HG03039 (cell line): ENCODE results near the gene TANGO2.

Experiments used
- ATAC-seq: cut with Tn5 transposase; IDR thresholded peaks from one replicate; pipeline ENCODE4 v1.9.1; 2021; ENCODE audit warnings: mild to moderate bottlenecking, moderate library complexity; ENCODE audit not compliant: unreplicated experiment

The TANGO2 gene

DNA sequence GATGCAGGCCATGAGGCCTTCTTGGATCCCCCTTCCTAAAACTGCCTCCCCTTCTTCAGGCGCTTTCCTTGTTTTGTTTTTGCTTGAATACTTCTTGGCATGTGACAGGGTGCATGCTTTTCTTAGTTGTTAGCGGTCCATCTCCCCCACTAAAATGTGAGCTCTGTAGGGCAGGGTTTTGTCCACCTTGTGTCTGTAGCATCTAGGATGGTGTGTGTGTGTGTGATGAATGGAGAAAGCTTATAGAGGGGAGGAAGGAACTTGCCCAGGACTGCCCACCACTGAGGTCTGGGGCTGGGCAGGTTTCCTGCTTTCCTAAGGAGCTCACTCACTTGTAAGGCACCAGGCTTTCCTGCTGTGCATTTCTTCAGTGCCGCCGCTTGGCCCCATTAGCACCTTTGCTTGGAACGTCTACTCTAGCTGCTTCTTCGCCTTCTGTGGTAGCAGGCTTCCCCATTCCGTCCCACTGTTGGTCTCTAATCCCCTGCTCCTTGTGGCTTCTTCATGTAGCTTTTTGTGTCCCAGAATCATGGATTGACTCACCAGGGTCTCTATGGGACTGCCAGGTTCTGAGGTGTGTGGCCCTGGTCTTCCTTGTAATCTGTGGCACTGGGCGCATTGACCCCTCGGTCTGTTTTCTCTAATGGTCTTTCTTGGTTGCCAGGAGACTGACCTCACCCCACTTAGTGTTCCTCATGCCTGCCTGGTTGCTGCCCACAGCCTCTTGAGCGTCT is 62.4 kb downstream of the TANGO2 start:
- ATAC-seq, result no peak

DNA sequence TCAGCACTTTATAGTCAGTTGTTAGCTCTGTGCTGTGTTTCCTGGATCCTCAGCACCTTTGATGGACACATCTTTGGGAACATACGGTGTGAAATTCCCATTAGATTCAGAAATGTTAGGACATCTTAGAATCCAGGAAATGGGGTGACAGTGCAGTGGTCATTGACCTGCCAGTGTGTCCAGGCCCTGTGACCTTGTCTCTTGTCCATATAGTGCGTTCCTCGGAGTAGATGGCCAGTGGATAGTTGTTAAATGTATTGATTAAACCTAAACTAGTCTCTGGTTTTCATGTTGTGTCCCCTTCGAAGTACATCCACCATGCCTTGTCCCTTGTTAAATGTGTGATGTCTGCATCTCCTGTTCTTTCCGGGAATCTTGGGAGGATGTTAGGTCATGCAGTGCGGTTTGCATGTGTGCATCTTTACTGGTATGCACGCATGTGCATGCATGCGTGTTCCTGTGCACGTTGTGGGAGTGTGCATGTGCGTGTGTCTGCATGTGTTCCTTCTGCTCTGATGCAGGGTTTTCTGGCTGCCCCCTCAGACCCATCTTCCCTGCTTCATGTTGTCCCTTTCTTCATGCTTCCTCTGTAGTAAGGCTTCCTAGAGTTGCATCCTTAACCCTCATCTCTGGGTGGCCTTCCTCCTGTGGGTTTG is 63.1 kb downstream of the TANGO2 start:
- ATAC-seq, result no peak

DNA sequence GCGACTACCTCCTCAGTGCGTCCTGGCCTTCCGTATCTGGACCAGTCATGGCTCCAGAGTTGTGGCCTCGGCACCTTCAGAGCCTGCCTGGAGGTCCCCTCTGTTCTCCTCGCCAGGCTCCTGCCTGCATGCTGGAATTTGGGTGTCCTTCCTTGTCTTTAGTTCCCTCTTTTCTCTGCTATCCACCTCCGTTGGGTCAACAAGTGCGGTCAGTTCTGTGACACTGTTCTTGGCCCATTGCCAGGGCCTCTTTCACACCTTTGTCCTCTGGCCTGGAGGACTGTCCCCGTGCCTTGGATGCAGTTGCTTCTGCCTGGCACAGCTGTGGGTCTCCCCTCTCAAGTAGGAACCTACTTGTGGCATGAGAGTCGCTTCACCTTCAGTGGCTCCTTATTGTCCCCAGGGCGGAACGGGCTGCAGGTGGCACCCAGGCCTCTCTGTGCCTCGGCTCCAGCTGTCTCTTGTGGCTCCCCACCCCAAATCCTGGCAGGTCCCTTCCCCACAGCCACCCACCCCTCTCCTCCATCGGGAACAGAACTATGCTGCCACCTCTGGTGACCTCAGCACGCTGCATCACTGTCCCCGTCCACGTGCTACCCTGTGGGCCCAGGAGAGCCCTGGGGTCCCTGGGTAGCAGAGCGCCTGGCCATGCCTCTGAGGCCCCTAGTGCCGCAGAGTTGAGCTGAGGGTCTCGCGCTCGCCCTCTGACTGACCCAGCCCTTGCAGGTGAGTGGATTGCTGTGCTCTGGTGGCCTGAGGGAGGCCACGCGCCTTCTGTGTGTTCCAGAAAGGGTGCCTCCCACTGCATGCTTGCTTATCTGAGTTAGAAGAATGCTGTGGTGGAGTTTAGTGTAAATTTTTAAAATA is 63.9 kb downstream of the TANGO2 start:
- ATAC-seq, result no peak

DNA sequence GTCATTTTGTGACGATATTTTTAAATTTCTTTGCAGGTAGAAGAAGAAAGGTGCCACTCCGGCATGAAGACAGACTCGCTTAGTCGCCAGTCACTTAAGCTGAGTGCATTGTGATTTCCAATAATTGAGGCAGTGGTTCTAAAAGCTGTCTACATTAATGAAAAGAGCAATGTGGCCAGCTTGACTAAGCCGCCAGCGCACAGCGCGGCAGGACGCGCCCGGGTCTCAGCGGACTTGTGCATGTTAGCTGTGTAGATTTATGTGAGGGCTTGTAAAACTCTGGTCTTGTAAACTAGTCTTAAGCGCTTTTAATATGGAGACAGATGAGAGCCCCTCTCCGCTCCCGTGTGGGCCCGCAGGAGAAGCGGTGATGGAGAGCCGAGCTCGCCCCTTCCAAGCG is 64.7 kb downstream of the TANGO2 start:
- ATAC-seq, result no peak

DNA sequence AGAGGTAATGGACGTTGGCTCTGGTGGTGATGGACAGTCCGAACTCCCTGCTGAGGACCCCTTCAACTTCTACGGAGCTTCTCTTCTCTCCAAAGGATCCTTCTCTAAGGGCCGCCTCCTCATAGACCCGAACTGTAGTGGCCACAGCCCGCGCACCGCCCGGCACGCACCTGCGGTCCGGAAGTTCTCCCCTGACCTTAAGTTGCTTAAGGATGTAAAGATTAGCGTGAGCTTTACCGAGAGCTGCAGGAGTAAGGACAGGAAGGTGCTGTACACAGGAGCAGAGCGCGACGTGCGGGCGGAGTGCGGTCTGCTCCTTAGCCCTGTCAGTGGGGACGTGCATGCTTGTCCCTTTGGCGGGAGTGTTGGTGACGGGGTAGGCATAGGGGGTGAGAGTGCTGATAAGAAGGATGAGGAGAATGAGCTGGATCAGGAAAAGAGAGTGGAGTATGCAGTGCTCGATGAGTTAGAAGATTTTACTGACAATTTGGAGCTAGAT is 65.2 kb downstream of the TANGO2 start:
- no peak for ATAC-seq

DNA sequence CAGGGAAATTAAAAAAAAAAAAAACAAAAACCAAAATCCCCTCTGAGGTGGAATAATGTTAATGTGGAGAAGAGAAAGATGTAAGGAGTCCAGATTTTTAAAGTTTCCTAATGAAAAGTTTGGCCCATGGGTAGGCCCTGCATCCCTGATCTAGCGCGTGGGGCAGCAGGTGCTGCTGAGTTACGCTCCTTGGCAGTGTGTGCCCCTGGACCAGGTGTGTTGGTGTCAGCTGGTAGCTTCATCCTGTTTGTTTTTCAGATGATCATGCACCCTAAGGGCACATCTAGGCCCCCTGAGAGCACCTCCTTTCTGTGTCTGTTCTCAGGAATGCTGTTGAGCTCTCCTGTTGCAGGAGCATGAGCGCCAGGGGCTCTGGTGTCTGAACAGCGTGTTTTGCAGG is 65.9 kb downstream of the TANGO2 start:
- no peak for ATAC-seq

DNA sequence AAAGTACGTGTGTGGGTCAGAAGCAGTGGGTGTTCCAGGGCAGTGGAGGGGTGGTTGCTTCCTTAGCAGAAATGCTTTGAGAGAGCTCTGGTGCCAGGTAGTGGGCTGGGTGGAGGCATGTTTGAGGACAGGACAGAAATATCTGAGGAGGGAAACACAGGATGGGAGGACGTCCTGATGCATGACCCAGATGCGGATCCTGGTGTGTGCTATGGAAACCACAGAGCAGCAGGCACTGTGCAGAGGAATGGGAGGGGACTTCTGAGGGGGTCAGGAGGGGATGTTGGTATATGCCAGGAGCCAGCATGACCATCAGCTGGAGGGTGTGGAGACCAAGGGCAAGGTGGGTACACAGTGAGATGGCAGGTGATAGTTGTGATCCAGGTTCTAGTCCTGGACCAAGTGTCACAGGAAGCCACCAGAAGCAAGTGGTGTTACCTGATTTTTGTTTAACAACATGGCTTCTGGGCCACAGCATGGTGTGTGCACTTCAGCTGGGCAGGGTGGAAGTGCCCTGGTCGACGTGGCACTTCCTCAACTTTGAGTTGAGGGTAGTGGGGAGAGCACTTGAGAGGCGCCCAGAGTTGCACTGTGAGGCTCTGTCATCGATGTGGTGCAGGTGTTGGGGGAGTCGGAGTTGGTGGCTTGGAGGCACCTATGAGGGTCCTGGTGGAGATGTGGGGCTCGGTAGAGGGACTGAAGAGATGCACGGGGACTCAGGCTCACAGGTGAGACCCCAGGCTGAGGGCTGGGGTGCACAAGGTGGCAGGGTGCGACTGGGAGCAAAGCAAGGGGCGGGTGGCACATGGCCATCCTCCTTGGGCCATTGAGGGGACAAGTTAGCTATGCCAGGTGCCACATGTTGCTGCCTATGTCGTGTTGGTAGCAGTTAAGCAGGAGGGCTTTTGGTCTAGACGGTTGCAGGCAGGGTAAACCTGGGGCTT is 66.7 kb downstream of the TANGO2 start:
- ATAC-seq, result no peak

DNA sequence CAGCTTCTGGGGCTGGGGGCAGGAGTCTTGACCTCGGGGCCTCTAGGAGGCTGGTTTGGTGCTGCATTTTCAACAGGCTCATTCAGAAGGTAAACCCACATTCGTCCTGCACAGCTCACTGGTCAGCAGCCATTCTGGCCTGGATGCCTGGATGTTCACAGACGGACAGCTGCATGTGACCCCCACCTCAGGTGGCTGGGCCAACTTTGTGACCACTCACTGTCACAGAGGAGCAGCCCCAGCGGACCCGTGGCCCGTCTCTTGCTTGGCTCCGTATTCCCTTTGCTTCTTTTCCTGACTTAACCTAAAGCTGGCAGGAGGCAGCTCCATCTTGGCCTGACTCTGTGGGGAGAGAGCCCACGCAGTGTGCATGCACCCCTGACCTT is 67.3 kb downstream of the TANGO2 start:
- ATAC-seq, result no peak

DNA sequence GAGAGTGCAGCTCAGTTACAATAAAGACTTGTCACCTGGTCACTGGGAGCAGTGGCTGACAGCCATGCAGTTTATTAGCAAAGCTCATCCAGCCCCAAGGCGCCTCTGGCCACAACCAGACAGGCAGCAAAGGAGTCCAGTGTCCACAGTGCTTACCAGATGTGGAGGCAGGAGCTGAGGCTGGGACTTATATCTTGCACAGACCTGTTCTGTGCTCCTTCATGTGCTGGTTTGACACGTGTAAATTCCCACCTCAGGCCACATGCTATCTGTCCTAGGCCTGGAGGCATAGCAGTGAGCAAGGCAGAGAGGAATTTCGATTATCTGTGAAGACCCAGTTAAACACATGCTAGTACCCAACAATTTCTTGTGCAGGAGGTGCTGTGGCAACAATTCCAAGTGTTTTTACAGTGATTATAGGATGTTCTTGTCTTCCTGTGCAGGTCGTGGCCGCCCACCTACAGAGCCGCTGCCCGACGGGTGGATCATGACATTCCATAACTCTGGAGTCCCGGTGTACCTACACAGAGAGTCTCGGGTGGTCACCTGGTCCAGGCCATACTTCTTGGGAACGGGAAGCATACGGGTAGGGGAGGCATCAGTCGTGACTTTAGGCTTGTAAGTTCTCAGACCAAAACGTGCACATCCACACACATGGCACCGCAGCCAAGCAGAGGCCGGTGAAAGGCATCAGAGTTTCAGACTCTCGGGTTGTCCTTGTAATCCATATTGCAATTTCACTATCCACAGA is 68.5 kb downstream of the TANGO2 start:
- no peak for ATAC-seq

DNA sequence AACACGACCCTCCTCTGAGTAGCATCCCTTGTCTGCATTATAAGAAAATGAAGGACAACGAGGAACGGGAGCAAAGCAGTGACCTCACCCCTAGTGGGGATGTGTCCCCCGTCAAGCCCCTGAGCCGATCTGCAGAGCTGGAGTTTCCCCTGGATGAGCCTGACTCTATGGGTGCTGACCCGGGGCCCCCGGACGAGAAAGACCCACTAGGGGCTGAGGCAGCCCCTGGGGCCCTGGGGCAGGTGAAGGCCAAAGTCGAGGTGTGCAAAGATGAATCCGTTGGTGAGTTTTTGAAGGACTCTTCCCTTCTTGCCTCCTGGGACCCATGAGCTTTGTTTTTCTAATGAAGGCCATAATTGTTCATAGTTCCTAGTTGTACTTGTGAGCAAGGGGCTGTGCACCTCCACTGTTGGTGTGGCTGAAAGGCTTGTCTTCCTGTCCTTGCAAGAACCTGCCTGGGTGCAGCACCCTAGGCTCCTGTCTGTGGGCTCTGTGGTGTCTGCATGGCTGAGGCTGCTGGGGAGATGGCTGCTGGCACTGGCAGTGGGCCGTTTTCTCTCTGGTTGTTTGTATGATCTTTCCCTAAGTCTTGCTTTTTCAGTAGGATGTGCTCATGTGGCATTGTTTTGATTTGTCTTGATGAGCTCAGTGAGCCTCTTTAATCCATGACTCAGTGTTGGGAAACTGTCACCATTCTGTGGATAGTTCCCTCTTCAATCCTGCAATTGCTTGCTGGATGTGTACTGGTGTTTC is 69.2 kb downstream of the TANGO2 start:
- ATAC-seq, result no peak

DNA sequence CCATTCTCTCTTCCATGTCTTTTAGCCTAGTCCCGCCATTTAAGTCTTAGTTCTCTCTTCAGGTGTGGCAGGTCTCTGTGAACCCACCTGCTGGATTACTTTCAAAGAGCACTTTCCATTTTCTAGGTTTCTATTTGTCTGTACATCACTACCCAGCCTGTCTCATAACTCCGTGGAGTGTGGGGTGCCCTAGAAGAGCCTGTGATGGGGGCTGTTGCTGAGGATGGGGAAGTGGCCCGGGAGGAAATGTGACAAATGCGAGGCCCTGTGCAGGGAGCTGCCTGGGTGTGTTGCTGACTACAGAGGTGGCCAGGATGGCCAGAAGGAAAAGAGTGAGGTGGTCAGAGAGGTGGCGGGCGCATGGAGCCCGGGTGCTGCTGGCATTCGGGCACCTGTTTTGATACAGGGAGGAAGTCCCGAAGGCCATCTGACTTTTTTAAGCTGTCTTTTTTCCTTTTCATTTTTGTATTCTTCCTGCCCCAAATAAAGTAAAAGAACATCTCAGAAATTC is 69.9 kb downstream of the TANGO2 start:
- ATAC-seq, result no peak

DNA sequence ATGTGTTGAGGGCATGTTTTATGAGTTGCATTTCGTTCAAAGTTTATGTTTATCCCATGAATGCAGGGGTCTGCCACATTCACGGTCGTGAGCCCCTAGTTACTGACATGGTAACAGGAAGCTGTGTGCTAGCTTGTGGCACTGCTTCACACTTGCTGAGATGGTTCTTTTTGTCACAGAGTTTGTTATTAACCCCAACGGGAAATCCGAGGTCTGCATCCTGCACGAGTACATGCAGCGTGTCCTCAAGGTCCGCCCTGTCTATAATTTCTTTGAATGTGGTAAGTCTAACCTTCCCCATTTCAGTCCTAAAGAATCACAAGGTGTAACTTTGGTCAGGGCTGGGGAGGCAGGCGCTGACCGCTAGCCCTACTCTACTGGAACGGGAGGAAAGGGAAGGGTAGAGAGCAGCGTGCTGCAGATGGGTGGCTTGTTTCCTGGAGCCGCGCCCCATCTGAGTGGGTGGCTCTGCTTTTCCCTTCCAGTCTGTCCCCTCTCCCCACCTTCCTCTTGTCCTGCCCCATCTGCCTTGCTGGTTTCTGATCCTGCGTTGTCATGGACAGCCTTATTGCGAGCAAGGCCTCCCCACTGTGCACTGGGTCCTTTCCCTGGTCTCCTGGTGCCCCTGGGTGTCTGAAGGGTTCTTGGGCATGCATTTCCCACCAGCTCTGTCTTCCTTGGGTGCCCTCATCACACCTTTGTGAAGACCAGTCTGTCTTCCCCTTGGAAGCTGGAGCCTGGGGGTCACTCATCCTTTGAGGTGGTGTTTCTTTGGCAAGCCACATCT is 71.0 kb downstream of the TANGO2 start:
- ATAC-seq, result no peak

DNA sequence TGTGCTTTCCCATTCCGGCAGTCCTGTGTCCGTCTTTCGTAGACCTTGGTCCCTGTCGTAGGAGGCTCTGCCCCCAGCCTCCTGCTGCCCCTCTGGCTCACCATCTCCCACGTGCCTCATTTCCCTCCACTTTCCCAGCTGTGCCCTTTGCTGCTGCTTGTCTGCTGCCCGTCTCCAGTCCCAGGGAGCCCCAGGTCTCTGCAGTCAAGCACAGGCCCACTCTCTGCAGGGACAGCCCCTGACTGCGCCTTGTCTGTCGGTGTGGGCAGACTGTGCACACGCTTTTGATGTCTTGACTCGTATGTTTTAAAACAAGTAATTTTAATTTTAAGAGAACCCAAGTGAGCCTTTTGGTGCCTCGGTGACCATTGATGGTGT is 71.6 kb downstream of the TANGO2 start:
- ATAC-seq, result no peak

DNA sequence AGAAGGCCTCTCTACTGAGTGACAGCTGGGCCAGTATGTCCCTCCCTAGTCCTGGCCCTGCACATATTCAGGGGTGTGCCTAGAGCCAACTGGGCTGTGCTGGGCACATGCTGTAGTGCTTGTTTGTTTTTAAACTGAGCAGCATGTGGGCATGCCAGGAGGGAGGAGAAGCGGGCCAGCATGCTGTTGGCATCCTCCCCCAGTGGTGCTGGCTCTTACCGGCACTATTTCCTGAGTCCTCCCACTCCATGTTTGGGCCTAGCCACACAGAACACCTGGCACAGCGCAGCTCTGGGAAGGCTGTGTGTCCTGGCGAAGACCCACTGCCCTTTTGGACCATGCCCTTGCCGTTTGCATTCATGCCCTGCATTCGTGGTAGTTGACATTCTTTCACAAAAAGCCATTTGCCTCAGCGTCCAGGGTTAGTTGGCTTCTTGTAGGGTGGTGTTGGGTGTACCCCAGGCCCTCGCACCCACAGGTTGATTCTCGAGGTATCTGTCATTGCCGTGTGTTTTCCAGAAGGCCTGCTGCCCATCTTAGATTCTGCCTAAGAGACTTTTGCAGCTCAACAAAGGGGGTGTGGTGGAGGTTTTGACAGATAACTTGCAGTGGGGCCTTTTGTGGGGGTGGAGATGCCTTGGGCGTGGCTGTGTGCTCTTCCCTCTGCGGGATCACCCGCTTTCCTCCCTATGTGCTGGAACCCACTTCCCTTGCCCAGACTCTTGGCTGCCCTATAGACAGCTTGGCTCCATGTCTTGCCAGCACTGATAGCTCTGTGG is 72.7 kb downstream of the TANGO2 start:
- no peak for ATAC-seq

DNA sequence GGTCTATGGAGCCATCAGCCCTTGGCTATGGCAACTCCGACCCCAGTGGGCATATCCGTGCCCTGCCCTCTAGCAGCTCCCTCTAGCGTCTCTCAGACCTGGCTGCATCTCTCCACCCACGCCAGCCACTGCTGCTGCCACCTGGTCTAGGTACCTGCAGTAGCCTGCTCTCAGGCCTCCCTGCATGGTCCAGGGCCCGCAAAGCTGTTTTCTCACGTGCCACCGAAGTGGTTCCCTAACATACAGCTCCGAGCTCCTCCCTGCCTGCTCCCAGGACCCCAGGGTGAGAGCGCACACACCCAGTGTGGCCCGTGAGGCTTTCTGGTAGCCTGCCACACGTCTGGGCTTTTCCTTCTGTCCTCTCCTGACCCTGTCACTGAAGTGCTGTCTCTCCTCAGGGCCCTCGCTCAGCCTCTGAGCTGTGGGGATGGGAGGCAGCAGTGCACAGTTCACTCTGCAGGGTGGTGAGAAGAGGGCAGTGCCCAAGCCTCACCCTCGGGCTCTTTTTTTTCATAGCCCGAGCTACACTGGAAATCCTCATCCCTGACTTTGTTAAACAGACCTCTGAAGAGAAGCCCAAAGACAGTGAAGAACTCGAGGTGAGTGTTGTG is 73.4 kb downstream of the TANGO2 start:
- ATAC-seq, result no peak

DNA sequence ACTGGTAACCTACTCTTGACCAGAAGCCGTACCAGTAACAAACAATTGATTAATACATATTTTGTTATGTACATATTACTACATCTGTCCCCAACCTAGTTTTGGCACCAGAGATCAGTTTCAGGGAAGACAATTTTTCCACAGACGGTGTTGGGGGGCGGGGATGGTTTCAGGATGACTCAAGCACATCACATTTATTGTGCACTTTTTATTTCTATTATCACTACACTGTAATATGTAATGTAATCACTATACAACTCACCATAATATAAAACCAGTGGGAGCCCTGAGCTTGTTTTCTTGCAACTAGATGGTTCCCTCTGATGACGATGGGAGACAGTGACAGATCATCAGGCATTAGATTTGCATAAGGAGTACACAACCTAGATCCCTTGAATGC is 74.6 kb downstream of the TANGO2 start:
- no peak for ATAC-seq
